ENCODE results near the gene NFIA. TPM values are rescaled to one million over a fixed set of nuclear protein-coding genes. Genes with fewer than 3 reads are reported as not detected.

NFIA gene
- total and polyA plus RNA-seq, 2 donors (not counting 1 experiment from before 2014, with no cell fraction given), result 0.28 to 0.54 TPM

DNA sequence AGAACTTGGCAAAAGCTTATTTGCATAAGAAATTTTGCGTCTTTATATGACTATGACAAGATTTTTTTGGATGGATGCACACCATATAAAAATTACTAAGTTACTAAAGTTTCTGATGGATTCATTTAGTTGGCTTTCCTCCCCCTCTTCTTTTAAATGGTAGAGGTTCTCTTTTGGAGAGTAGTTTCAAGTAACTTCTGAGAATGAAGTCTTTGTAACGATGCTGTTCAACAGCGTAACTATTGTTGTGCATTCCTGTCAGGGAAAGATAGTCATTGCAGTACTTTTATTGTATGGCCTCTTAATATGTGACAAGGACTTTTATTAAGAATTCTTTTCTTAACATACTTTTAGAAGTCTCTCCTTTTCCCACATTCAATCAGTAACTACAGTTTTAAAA, 16.0 kb downstream of the NFIA start:
- Mint-ChIP-seq H3K4me3 (no peak overlapping the region), H3K27me3 (peaks cover 16% of the 10 kb centered on the region), H3K9me3 (ENCODE audit: insufficient read depth) (no peaks in the 10 kb centered on the region), H3K27ac (no peak overlapping the region), H3K4me1 (no peaks in the 10 kb centered on the region)
- Histone ChIP-seq H3K27ac (ENCODE audit: low read length in 2 of 2) (no peak overlapping the region), H3K4me3 (ENCODE audit: control extremely low read depth in 1 of 5, extremely low read depth in 1 of 5, insufficient read depth in 1 of 5, low read depth in 2 of 5, low read length in 4 of 5) (no peak overlapping the region), H3K4me1 (ENCODE audit: control insufficient read depth in 2 of 2, insufficient read depth in 2 of 2, low read length in 2 of 2) (no peaks in the 10 kb centered on the region), H3K79me2 (ENCODE audit: control insufficient read depth, insufficient read depth, low read length) (no peaks in the 10 kb centered on the region), H3K9me3 (ENCODE audit: control extremely low read depth in 1 of 3, control insufficient read depth in 2 of 3, insufficient read depth in 1 of 3, low read length in 2 of 3) (no peaks in the 10 kb centered on the region), H3K4me2 (replicated peaks; ENCODE audit: low read depth, low read length, poor library complexity, severe bottlenecking) (no peak overlapping the region), H3K27me3 (replicated peaks in 1 of 4; ENCODE audit: control extremely low read depth in 1 of 4, control insufficient read depth in 3 of 4, insufficient read depth in 4 of 4, low read length in 3 of 4) (peaks cover 0 to 9% (median 0%) of the 10 kb centered on the region in 4 experiments), H2AFZ (ENCODE audit: insufficient read depth, low read depth, low read length, poor library complexity, severe bottlenecking) (no peak overlapping the region), H3K9ac (ENCODE audit: low read length) (no peak overlapping the region), H3K36me3 (replicated peaks in 1 of 2; ENCODE audit: control extremely low read depth in 1 of 2, control insufficient read depth in 1 of 2, extremely low read depth in 1 of 2, insufficient read depth in 2 of 2, low read length in 1 of 2) (no peaks in the 10 kb centered on the region), H4K20me1 (ENCODE audit: control insufficient read depth, insufficient read depth, low read length, poor library complexity, severe bottlenecking) (no peaks in the 10 kb centered on the region)
- DNase-seq, result no peak
- no CpG with 5 or more reads among the region's 3 CpGs for WGBS (ENCODE audit: insufficient coverage)
- CTCF ChIA-PET, result no interaction called here
- TF ChIP-seq, protein P1, sequence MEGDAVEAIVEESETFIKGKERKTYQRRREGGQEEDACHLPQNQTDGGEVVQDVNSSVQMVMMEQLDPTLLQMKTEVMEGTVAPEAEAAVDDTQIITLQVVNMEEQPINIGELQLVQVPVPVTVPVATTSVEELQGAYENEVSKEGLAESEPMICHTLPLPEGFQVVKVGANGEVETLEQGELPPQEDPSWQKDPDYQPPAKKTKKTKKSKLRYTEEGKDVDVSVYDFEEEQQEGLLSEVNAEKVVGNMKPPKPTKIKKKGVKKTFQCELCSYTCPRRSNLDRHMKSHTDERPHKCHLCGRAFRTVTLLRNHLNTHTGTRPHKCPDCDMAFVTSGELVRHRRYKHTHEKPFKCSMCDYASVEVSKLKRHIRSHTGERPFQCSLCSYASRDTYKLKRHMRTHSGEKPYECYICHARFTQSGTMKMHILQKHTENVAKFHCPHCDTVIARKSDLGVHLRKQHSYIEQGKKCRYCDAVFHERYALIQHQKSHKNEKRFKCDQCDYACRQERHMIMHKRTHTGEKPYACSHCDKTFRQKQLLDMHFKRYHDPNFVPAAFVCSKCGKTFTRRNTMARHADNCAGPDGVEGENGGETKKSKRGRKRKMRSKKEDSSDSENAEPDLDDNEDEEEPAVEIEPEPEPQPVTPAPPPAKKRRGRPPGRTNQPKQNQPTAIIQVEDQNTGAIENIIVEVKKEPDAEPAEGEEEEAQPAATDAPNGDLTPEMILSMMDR (IDR thresholded peaks at IDR 0.05), result no peak
- no peak for TF ChIP-seq EZH2 (IDR thresholded peaks at IDR 0.05; ENCODE audit: borderline replicate concordance, insufficient read depth, low read depth, low read length, poor library complexity, severe bottlenecking)
- POLR2A ChIA-PET, result no interaction called here
- no peak for ATAC-seq (ENCODE audit: low read depth)
- intact Hi-C loops (cut with micrococcal nuclease), result no loop called here

DNA sequence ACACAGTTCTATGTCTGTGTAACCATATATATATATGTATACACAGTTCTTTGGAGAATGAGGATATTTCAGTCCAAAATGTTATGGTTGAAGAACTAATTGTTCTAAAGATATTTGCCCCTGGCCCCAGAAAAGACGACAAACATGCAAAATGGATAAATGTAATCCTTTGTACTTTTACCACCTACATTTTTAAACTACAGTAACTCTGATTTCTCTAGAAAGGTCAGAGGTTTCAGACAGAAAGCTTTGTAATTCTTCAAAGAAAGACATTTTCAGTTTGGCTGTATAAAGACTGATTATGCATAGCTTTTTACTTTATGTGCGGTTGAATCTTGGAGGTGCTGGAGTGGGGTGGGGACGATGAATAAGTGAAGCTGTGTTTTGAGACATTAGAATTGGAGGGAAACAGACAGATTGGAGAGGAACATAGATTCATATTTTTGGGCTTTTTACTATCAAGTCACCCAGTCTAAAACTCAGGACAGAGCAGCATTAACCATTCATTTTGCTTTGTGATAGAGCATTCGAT, 16.6 kb downstream of the NFIA start:
- WGBS (ENCODE audit: insufficient coverage), result 100% methylated on average over 1 of the region's 4 CpGs
- Mint-ChIP-seq H3K4me1 (no peaks in the 10 kb centered on the region), H3K9me3 (ENCODE audit: insufficient read depth) (no peaks in the 10 kb centered on the region), H3K4me3 (no peak overlapping the region), H3K27me3 (peaks cover 16% of the 10 kb centered on the region), H3K27ac (no peak overlapping the region)
- H3K27me3 ChIP-seq (replicated peaks in 1 of 4; ENCODE audit: control extremely low read depth in 1 of 4, control insufficient read depth in 3 of 4, insufficient read depth in 4 of 4, low read length in 3 of 4), result peaks cover 0 to 5% (median 0%) of the 10 kb centered on the region in 4 experiments
- no peaks in the 10 kb centered on the region for H4K20me1 ChIP-seq (ENCODE audit: control insufficient read depth, insufficient read depth, low read length, poor library complexity, severe bottlenecking)
- H3K36me3 ChIP-seq (replicated peaks in 1 of 2; ENCODE audit: control extremely low read depth in 1 of 2, control insufficient read depth in 1 of 2, extremely low read depth in 1 of 2, insufficient read depth in 2 of 2, low read length in 1 of 2), result no peaks in the 10 kb centered on the region
- TF ChIP-seq, protein P1 (IDR thresholded peaks at IDR 0.05), result no peak
- no peak for TF ChIP-seq EZH2 (IDR thresholded peaks at IDR 0.05; ENCODE audit: borderline replicate concordance, insufficient read depth, low read depth, low read length, poor library complexity, severe bottlenecking)
- no peak overlapping the region for H3K9ac ChIP-seq (ENCODE audit: low read length)
- no peak overlapping the region for H3K4me2 ChIP-seq (replicated peaks; ENCODE audit: low read depth, low read length, poor library complexity, severe bottlenecking)
- H3K27ac ChIP-seq (ENCODE audit: low read length in 2 of 2), result no peak overlapping the region
- ATAC-seq (ENCODE audit: low read depth) (no peak), DNase-seq (no peak)
- H3K4me1 ChIP-seq (ENCODE audit: control insufficient read depth in 2 of 2, insufficient read depth in 2 of 2, low read length in 2 of 2), result no peaks in the 10 kb centered on the region
- H3K4me3 ChIP-seq (ENCODE audit: control extremely low read depth in 1 of 5, extremely low read depth in 1 of 5, insufficient read depth in 1 of 5, low read depth in 2 of 5, low read length in 4 of 5), result no peak overlapping the region
- no peaks in the 10 kb centered on the region for H3K79me2 ChIP-seq (ENCODE audit: control insufficient read depth, insufficient read depth, low read length)
- POLR2A ChIA-PET, result no interaction called here
- CTCF ChIA-PET, result no interaction called here
- H3K9me3 ChIP-seq (ENCODE audit: control extremely low read depth in 1 of 3, control insufficient read depth in 2 of 3, insufficient read depth in 1 of 3, low read length in 2 of 3), result no peaks in the 10 kb centered on the region
- intact Hi-C loops (cut with micrococcal nuclease), result no loop called here
- H2AFZ ChIP-seq (ENCODE audit: insufficient read depth, low read depth, low read length, poor library complexity, severe bottlenecking), result no peak overlapping the region

All from B cell (primary cell).